Measurements from ENCODE around the gene SP100. TPM values are rescaled to one million over a fixed set of nuclear protein-coding genes. Genes with fewer than 3 reads are reported as not detected.
"Not testable (repeated sequence)": the region's sequence is repeated elsewhere in the genome, so short reads cannot be mapped to it uniquely, and the experiment has no call there.

The SP100 gene
- total and polyA plus RNA-seq, 4 donors = 8.2 to 43.2 (median 21.1) TPM

GRCh38 chr2:230485801-230486341, 69.9 kb downstream of the SP100 start:
- Histone ChIP-seq H3K36me3 (ENCODE audit: control insufficient read depth, insufficient read depth, low read length) (no peaks in the 10 kb centered on the region), H3K4me1 (ENCODE audit: control insufficient read depth, insufficient read depth, low read length) (no peaks in the 10 kb centered on the region), H3K9me3 (ENCODE audit: control insufficient read depth, insufficient read depth, low read length) (peaks cover 1% of the 10 kb centered on the region), H3K27me3 (ENCODE audit: control insufficient read depth, insufficient read depth, low read length) (no peaks in the 10 kb centered on the region), H3K27ac (ENCODE audit: low read depth, low read length) (no peak overlapping the region), H3K4me3 (ENCODE audit: low read depth, low read length) (no peak overlapping the region)
- DNase-seq (ENCODE audit: low read depth in 4 of 6, low spot score in 6 of 6) = no peak
- WGBS (ENCODE audit: insufficient coverage) = 100% methylated on average over 1 of the region's 4 CpGs

- DNase-seq (ENCODE audit: low read depth in 4 of 6, low spot score in 6 of 6); H3K27ac ChIP-seq (ENCODE audit: low read depth, low read length); H3K36me3 ChIP-seq (ENCODE audit: control insufficient read depth, insufficient read depth, low read length); H3K27me3 ChIP-seq (ENCODE audit: control insufficient read depth, insufficient read depth, low read length); H3K4me3 ChIP-seq (ENCODE audit: low read depth, low read length); H3K4me1 ChIP-seq (ENCODE audit: control insufficient read depth, insufficient read depth, low read length); H3K9me3 ChIP-seq (ENCODE audit: control insufficient read depth, insufficient read depth, low read length): not testable (repeated sequence)
- 68% methylated on average over 2 of the region's 2 CpGs for WGBS (ENCODE audit: insufficient coverage)
Observed at GRCh38 chr2:230491219-230491618, 75.2 kb downstream of the SP100 start.

GRCh38 chr2:230492107-230492506, 76.1 kb downstream of the SP100 start:
- Histone ChIP-seq H3K27ac (ENCODE audit: low read depth, low read length) (no peak overlapping the region), H3K4me3 (ENCODE audit: low read depth, low read length) (no peak overlapping the region), H3K36me3 (ENCODE audit: control insufficient read depth, insufficient read depth, low read length) (no peaks in the 10 kb centered on the region), H3K9me3 (ENCODE audit: control insufficient read depth, insufficient read depth, low read length) (no peaks in the 10 kb centered on the region), H3K27me3 (ENCODE audit: control insufficient read depth, insufficient read depth, low read length) (no peaks in the 10 kb centered on the region), H3K4me1 (ENCODE audit: control insufficient read depth, insufficient read depth, low read length) (no peaks in the 10 kb centered on the region)
- no peak for DNase-seq (ENCODE audit: low read depth in 4 of 6, low spot score in 6 of 6)
- WGBS (ENCODE audit: insufficient coverage) = no CpG with 5 or more reads among the region's 1 CpG

DNA sequence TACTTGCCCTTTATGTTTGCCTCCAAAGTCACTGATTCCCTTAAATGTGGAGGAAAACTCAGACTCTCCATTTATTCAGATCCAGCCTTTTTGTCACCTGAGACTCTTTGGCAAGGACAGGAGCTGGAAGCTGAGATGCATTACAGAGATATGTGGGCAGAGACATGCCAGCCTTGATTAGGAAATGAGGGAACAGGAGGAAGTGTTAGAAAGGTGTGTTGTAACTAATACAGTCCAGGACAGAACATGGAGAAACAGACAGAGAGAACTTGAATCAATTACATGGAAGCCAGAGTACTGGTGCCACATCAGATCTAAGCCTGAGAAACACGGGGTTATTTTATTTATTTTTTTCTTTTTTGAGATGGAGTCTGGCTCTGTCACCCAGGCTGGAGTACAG, 79.0 kb downstream of the SP100 start:
- Histone ChIP-seq H3K9me3 (ENCODE audit: control insufficient read depth, insufficient read depth, low read length) (no peaks in the 10 kb centered on the region), H3K27ac (ENCODE audit: low read depth, low read length) (no peak overlapping the region), H3K4me1 (ENCODE audit: control insufficient read depth, insufficient read depth, low read length) (no peaks in the 10 kb centered on the region), H3K36me3 (ENCODE audit: control insufficient read depth, insufficient read depth, low read length) (no peaks in the 10 kb centered on the region), H3K27me3 (ENCODE audit: control insufficient read depth, insufficient read depth, low read length) (no peaks in the 10 kb centered on the region), H3K4me3 (ENCODE audit: low read depth, low read length) (no peak overlapping the region)
- WGBS (ENCODE audit: insufficient coverage) = 67% methylated on average over 1 of the region's 1 CpG
- DNase-seq (ENCODE audit: low read depth in 4 of 6, low spot score in 6 of 6) = no peak

DNA sequence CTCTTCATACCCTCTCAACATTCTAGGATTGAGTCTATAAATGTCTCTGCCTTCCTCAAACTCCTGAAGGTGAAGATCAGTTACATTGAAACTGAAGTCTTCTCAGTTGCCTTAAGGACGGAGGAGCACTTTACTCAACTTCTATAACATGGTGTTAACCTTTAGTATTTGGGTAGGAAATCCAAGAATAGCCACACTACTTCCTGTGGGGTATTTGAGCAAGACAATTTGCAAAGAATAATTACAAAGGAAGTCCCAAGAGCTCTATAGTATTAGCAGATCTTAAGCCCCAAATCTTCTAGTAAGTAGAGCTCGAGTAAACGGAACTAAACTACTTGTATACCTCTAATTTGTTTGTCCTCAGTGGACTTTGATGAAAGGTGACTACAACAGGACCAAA, 80.9 kb downstream of the SP100 start:
- no peaks in the 10 kb centered on the region for H3K4me1 ChIP-seq (ENCODE audit: control insufficient read depth, insufficient read depth, low read length)
- no peaks in the 10 kb centered on the region for H3K27me3 ChIP-seq (ENCODE audit: control insufficient read depth, insufficient read depth, low read length)
- H3K27ac ChIP-seq (ENCODE audit: low read depth, low read length) = no peak overlapping the region
- no peak overlapping the region for H3K4me3 ChIP-seq (ENCODE audit: low read depth, low read length)
- no peaks in the 10 kb centered on the region for H3K9me3 ChIP-seq (ENCODE audit: control insufficient read depth, insufficient read depth, low read length)
- DNase-seq (ENCODE audit: low read depth in 4 of 6, low spot score in 6 of 6) = no peak
- no CpG with 5 or more reads among the region's 3 CpGs for WGBS (ENCODE audit: insufficient coverage)
- H3K36me3 ChIP-seq (ENCODE audit: control insufficient read depth, insufficient read depth, low read length) = no peaks in the 10 kb centered on the region

DNA sequence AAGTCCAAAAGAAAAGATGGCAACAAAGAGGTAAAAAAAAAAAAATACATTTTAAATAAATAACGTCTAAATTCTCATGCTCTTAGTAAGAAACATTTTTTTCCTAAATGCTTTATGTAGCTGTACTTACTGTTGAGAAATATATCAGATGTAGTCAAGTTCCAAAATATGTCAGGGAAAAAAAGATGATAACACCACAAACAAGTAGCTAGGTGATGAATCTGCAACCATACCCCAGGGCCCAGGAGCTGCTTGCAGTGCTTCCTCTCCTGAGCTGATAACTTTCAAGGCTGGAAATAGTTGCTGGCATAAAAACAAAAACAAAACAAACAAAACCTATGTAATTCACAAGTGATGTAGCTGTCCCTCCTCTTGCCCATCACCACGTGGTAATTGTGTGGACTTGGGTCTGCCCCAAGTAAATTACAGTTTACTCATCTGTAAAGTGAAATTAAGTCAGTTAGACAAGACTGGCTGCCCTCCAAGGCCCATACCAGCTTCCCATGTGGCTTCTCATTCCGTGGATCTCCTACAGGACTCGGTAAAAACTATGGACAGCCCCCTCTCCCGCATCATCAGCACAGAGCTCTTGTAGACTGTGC, 82.6 kb downstream of the SP100 start:
- H3K27me3 ChIP-seq (ENCODE audit: control insufficient read depth, insufficient read depth, low read length) = no peaks in the 10 kb centered on the region
- H3K4me3 ChIP-seq (ENCODE audit: low read depth, low read length) = no peak overlapping the region
- no peaks in the 10 kb centered on the region for H3K4me1 ChIP-seq (ENCODE audit: control insufficient read depth, insufficient read depth, low read length)
- DNase-seq (ENCODE audit: low read depth in 4 of 6, low spot score in 6 of 6) = no peak
- no peak overlapping the region for H3K27ac ChIP-seq (ENCODE audit: low read depth, low read length)
- 68% methylated on average over 3 of the region's 5 CpGs for WGBS (ENCODE audit: insufficient coverage)
- H3K9me3 ChIP-seq (ENCODE audit: control insufficient read depth, insufficient read depth, low read length) = no peaks in the 10 kb centered on the region
- H3K36me3 ChIP-seq (ENCODE audit: control insufficient read depth, insufficient read depth, low read length) = no peaks in the 10 kb centered on the region

GRCh38 chr2:230502593-230502992, 86.6 kb downstream of the SP100 start:
- 91% methylated on average over 4 of the region's 7 CpGs for WGBS (ENCODE audit: insufficient coverage)
- no peaks in the 10 kb centered on the region for H3K9me3 ChIP-seq (ENCODE audit: control insufficient read depth, insufficient read depth, low read length)
- H3K4me3 ChIP-seq (ENCODE audit: low read depth, low read length) = no peak overlapping the region
- no peaks in the 10 kb centered on the region for H3K4me1 ChIP-seq (ENCODE audit: control insufficient read depth, insufficient read depth, low read length)
- no peaks in the 10 kb centered on the region for H3K27me3 ChIP-seq (ENCODE audit: control insufficient read depth, insufficient read depth, low read length)
- H3K36me3 ChIP-seq (ENCODE audit: control insufficient read depth, insufficient read depth, low read length) = no peaks in the 10 kb centered on the region
- no peak for DNase-seq (ENCODE audit: low read depth in 4 of 6, low spot score in 6 of 6)
- no peak overlapping the region for H3K27ac ChIP-seq (ENCODE audit: low read depth, low read length)

DNA sequence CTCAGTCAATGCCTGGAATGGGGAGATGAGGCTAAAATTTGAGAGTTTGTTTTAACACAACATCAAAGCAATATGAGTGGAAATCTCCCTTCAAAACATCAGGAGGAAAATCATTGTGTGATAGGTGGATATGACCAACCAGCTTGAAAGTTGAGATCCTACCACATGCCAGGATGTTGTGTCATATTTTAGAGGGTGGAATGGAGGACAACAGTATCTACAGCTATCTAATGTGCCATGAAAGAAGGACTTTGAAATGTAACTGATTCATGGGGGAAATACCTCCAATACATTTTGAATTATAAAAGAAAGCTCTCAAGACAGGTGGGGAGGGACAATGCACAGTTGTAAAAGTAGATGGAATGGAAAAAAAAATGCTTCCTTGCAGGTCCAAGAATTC, 87.8 kb downstream of the SP100 start:
- Histone ChIP-seq H3K4me3 (ENCODE audit: low read depth, low read length) (no peak overlapping the region), H3K36me3 (ENCODE audit: control insufficient read depth, insufficient read depth, low read length) (no peaks in the 10 kb centered on the region), H3K9me3 (ENCODE audit: control insufficient read depth, insufficient read depth, low read length) (no peaks in the 10 kb centered on the region), H3K27me3 (ENCODE audit: control insufficient read depth, insufficient read depth, low read length) (no peaks in the 10 kb centered on the region), H3K27ac (ENCODE audit: low read depth, low read length) (no peak overlapping the region), H3K4me1 (ENCODE audit: control insufficient read depth, insufficient read depth, low read length) (no peaks in the 10 kb centered on the region)
- no peak for DNase-seq (ENCODE audit: low read depth in 4 of 6, low spot score in 6 of 6)

- no peak overlapping the region for H3K27ac ChIP-seq (ENCODE audit: low read depth, low read length)
- no peak overlapping the region for H3K4me3 ChIP-seq (ENCODE audit: low read depth, low read length)
- no peaks in the 10 kb centered on the region for H3K4me1 ChIP-seq (ENCODE audit: control insufficient read depth, insufficient read depth, low read length)
- H3K9me3 ChIP-seq (ENCODE audit: control insufficient read depth, insufficient read depth, low read length) = no peaks in the 10 kb centered on the region
- no peak for DNase-seq (ENCODE audit: low read depth in 4 of 6, low spot score in 6 of 6)
- H3K36me3 ChIP-seq (ENCODE audit: control insufficient read depth, insufficient read depth, low read length) = no peaks in the 10 kb centered on the region
- no peaks in the 10 kb centered on the region for H3K27me3 ChIP-seq (ENCODE audit: control insufficient read depth, insufficient read depth, low read length)
- 100% methylated on average over 1 of the region's 2 CpGs for WGBS (ENCODE audit: insufficient coverage)
Observed at GRCh38 chr2:230505162-230505561, 89.2 kb downstream of the SP100 start.

- H3K4me3 ChIP-seq (ENCODE audit: low read depth, low read length) = no peak overlapping the region
- no peaks in the 10 kb centered on the region for H3K4me1 ChIP-seq (ENCODE audit: control insufficient read depth, insufficient read depth, low read length)
- H3K9me3 ChIP-seq (ENCODE audit: control insufficient read depth, insufficient read depth, low read length) = no peaks in the 10 kb centered on the region
- 88% methylated on average over 1 of the region's 4 CpGs for WGBS (ENCODE audit: insufficient coverage)
- no peaks in the 10 kb centered on the region for H3K36me3 ChIP-seq (ENCODE audit: control insufficient read depth, insufficient read depth, low read length)
- DNase-seq (ENCODE audit: low read depth in 4 of 6, low spot score in 6 of 6) = no peak
- H3K27me3 ChIP-seq (ENCODE audit: control insufficient read depth, insufficient read depth, low read length) = no peaks in the 10 kb centered on the region
- H3K27ac ChIP-seq (ENCODE audit: low read depth, low read length) = no peak overlapping the region
Observed at GRCh38 chr2:230512955-230513748, 97.2 kb downstream of the SP100 start.
